Glutamatergic neuron (in vitro differentiated cells): ENCODE results near the gene NEGR1. TPM values are rescaled to one million over a fixed set of nuclear protein-coding genes. Genes with fewer than 3 reads are reported as not detected.

ENCODE experiments used
- DNase-seq: peaks from one replicate; pipeline ENCODE4 v3.0.0; 2022
- H3K27ac Mint-ChIP-seq: one replicate; pipeline ENCODE4 v1.8.0; 2020; ENCODE audit warnings: mild to moderate bottlenecking, mixed read lengths, inconsistent platforms; ENCODE audit not compliant: unreplicated experiment
- H3K27me3 Mint-ChIP-seq: one replicate; pipeline ENCODE4 v1.8.0; 2020; ENCODE audit warnings: mild to moderate bottlenecking, moderate library complexity, mixed read lengths, inconsistent platforms; ENCODE audit not compliant: unreplicated experiment
- H3K36me3 Mint-ChIP-seq: one replicate; pipeline ENCODE4 v1.8.0; 2020; ENCODE audit warnings: mild to moderate bottlenecking, mixed read lengths, inconsistent platforms; ENCODE audit not compliant: unreplicated experiment
- H3K4me1 Mint-ChIP-seq: one replicate; pipeline ENCODE4 v1.8.0; 2020; ENCODE audit warnings: mild to moderate bottlenecking, low read depth, mixed read lengths, inconsistent platforms; ENCODE audit not compliant: unreplicated experiment
- H3K4me3 Mint-ChIP-seq: one replicate; pipeline ENCODE4 v1.8.0; 2020; ENCODE audit warnings: mild to moderate bottlenecking, mixed read lengths, inconsistent platforms; ENCODE audit not compliant: unreplicated experiment
- H3K9me3 Mint-ChIP-seq: one replicate; pipeline ENCODE4 v1.8.0; 2020; ENCODE audit warnings: mild to moderate bottlenecking, moderate library complexity, mixed read lengths, inconsistent platforms; ENCODE audit not compliant: unreplicated experiment
- total RNA-seq: library from RNA; stranded (reverse); fragmentation: NEBNext Ultra II Directional; extraction: Animal tissue kit (Norgen Biotek cat#: 25700); gene quantifications from one replicate; pipeline ENCODE4 v1.2.1, GENCODE V29; 2021; ENCODE audit not compliant: unreplicated experiment
- TF ChIP-seq, protein P1 (sequence below): fragments of 200-600 bp; sonication (generic); IDR thresholded peaks from one replicate; pipeline ENCODE4 v1.5.0; 2021; ENCODE audit not compliant: partially characterized antibody, unreplicated experiment

The NEGR1 gene
- total RNA-seq, 1 donor from 2014 or later, result 0.51 TPM

DNA sequence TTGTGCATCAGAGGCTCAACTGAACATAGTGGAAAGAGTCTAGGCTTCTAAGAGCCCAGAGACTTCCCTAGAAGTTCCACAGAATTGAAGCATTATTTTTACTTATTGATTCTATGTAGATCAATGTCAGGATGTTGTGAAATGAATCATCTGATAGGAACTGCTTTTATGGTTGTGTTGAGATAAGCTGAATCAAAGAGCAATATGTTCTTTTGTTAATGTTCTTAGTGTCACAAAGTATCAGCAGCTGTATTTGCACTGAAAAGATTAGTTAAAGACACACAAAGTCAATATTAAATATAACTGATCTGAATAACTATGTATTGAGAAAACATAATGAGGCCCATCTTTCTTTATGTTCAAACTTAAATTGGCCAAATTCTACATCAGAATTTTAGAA is 770.8 kb downstream of the NEGR1 start:
- H3K36me3 Mint-ChIP-seq, result peaks cover 11% of the 10 kb centered on the region
- no peak overlapping the region for H3K27ac Mint-ChIP-seq
- TF ChIP-seq, protein P1, sequence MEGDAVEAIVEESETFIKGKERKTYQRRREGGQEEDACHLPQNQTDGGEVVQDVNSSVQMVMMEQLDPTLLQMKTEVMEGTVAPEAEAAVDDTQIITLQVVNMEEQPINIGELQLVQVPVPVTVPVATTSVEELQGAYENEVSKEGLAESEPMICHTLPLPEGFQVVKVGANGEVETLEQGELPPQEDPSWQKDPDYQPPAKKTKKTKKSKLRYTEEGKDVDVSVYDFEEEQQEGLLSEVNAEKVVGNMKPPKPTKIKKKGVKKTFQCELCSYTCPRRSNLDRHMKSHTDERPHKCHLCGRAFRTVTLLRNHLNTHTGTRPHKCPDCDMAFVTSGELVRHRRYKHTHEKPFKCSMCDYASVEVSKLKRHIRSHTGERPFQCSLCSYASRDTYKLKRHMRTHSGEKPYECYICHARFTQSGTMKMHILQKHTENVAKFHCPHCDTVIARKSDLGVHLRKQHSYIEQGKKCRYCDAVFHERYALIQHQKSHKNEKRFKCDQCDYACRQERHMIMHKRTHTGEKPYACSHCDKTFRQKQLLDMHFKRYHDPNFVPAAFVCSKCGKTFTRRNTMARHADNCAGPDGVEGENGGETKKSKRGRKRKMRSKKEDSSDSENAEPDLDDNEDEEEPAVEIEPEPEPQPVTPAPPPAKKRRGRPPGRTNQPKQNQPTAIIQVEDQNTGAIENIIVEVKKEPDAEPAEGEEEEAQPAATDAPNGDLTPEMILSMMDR, result no peak
- no peaks in the 10 kb centered on the region for H3K4me1 Mint-ChIP-seq
- DNase-seq, result no peak
- H3K27me3 Mint-ChIP-seq, result no peaks in the 10 kb centered on the region
- H3K4me3 Mint-ChIP-seq, result no peak overlapping the region
- no peaks in the 10 kb centered on the region for H3K9me3 Mint-ChIP-seq

DNA sequence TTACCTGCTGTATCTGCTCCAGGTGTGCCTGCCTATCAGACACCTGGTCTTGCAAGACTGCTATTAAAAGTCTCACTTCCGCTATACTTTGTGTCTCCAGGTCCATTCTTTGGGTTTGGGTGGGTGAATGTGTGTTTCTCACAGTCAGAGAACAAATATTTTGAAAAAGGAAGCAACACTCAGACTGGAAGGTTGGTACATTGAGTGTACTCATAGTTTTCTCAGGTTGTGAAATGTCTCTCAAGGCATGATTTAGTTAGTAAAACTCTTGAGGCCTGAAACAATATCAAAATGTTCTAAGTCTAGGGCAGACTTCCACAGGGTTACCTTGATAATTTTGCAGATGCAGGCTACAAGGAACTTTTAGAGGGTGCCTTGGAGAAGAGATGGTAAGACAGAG is 771.6 kb downstream of the NEGR1 start:
- peaks cover 14% of the 10 kb centered on the region for H3K36me3 Mint-ChIP-seq
- no peak for DNase-seq
- no peaks in the 10 kb centered on the region for H3K27me3 Mint-ChIP-seq
- TF ChIP-seq, protein P1, result no peak
- no peaks in the 10 kb centered on the region for H3K9me3 Mint-ChIP-seq
- H3K4me3 Mint-ChIP-seq, result no peak overlapping the region
- no peak overlapping the region for H3K27ac Mint-ChIP-seq
- no peaks in the 10 kb centered on the region for H3K4me1 Mint-ChIP-seq

DNA sequence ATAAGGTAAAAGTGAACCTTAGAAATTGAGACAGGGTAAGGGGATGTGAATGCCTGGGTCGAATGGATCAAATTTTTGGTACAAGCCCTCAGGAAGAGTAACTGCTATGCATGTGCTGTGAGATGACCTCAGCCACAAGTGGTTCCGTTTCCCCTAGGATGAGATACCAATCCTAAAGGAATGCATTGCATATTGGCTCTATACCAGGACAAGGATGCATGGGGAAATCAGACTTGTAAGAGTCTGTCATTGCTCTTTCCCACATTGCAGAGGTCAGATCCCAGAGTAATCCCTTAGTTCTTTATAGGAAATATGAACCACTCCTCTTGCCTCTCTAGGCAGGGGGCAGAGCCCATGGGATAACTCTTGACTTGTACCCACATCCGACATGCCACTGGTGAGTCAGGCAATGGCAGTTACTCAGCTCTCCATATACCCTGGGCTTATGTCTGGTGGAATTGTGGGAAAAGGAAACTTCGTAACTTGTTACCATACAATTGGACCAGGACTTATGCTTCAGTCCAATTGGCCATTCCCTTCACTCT is 773.2 kb downstream of the NEGR1 start:
- DNase-seq, result no peak
- Mint-ChIP-seq H3K4me3 (no peak overlapping the region), H3K36me3 (peaks cover 14% of the 10 kb centered on the region), H3K27ac (no peak overlapping the region), H3K4me1 (no peaks in the 10 kb centered on the region), H3K27me3 (no peaks in the 10 kb centered on the region), H3K9me3 (no peaks in the 10 kb centered on the region)
- TF ChIP-seq, protein P1, result no peak

DNA sequence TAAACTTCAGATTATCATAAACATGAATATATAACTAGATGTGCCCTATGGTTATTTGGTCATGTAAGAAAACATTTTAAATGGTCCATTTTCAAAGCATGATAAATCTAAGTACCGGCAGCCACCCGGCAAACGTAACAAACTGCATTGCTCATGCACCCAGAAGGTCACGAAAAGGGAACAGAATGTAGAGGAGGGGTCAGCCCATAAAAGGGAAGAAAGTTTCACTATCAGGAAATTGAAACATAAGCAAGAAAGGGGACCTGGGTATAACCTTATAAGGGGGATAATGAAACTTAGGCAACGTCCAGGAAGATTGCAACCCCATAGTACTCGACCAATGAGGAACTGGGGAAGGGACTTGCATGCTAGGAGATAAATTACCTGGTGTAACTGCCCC is 780.3 kb downstream of the NEGR1 start:
- TF ChIP-seq, protein P1, result no peak
- DNase-seq, result no peak

DNA sequence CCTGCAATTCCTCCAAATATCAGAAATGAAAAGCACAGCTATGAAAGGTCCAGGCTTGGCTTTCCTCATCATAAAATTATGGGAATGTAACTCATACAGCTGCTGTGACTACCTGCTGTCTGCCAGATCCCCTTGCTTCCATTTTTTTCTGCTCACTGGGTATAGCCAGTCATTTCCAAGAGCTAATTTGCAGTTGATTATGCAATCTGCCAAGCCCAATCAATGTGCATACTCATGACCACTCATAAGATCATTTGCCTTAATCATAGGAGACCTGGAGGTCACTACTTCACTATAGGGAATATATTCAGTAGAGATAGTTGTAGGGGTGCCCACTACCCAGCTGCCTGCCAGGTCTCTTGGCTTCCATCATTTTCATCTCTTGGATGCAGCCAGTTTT is 783.8 kb downstream of the NEGR1 start:
- Mint-ChIP-seq H3K4me1 (no peaks in the 10 kb centered on the region), H3K36me3 (peaks cover 2% of the 10 kb centered on the region), H3K9me3 (peaks cover 2% of the 10 kb centered on the region), H3K27me3 (peaks cover 2% of the 10 kb centered on the region), H3K4me3 (no peak overlapping the region), H3K27ac (no peak overlapping the region)
- TF ChIP-seq, protein P1, result no peak
- DNase-seq, result no peak

More for the DNA sequence above, 780.3 kb downstream of the NEGR1 start:
- no peak overlapping the region for H3K4me3 Mint-ChIP-seq
- H3K9me3 Mint-ChIP-seq, result peaks cover 2% of the 10 kb centered on the region
- H3K27ac Mint-ChIP-seq, result no peak overlapping the region
- no peaks in the 10 kb centered on the region for H3K4me1 Mint-ChIP-seq
- H3K27me3 Mint-ChIP-seq, result peaks cover 2% of the 10 kb centered on the region
- H3K36me3 Mint-ChIP-seq, result peaks cover 13% of the 10 kb centered on the region
